HG03097 (cell line): ENCODE results near the gene F3.

Experiments
- ATAC-seq: cut with Tn5 transposase; IDR thresholded peaks from one replicate; pipeline ENCODE4 v1.9.1; 2021; ENCODE audit not compliant: unreplicated experiment, low FRiP score

Gene F3

DNA sequence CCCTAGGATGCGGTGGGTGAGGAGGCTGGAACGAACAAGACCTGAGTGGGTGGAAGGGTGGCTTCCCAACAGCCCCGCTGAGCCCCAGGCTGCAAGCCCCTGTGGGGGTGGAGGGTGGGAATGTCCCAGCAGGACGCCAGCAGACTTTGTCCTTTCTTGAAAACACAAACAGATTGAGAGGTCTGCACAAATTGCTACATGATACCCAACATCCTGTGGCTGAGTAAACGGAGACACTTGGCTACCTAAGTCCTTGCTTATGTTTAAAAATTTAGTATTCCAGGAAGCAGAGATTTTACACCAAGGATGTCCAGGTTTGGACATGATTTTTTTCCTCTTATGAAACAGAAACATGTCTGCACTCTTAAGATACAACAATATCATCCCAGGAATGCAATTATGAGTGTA, 11.8 kb upstream of the F3 start:
- ATAC-seq: no peak

GRCh38 chr1:94552071-94552586, 10.6 kb upstream of the F3 start:
- no peak for ATAC-seq

GRCh38 chr1:94551449-94551848, 9.9 kb upstream of the F3 start:
- ATAC-seq: no peak

DNA sequence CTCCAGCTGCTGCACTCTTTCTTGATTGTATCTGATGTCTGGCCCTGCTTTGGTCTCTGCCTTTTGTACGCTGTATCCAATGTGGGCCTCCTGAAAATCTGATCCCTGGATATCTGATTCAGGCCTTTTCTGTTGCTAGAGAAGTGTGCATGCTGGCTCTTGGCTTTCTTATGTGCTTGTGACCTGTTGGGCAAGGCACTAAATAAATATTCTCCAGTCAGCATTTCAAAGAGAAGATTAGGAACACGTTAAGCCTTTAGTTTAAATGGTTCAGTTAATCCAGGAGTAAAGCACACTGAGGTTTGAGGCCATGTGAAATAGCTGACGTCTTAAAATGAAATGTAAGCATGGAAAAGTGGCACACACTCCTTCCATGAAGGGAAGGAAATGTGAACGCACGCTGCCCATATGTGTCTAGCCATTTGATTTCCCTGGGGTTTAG, 9.3 kb upstream of the F3 start:
- no peak for ATAC-seq

DNA sequence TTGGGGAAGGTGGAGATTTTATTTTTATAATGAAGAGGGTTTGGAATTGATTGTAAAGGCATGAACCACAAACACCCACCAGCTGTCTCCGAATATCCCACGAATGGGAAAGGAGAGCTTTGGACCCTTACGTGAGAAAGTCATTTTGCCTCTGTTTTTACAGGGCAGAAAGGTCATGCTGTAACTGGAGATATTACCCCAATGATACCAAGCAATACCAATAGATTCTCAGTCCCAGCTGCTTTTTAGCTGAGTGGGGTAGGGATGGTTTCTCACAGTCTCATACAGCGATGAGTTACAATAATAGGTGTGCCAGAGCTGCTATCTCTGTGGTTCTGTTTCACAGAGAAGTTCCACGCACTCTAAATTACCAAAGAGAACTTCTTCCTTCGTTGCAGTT, 8.8 kb upstream of the F3 start:
- ATAC-seq: no peak

- no peak for ATAC-seq
Measured at GRCh38 chr1:94549706-94550105, 8.1 kb upstream of the F3 start.

DNA sequence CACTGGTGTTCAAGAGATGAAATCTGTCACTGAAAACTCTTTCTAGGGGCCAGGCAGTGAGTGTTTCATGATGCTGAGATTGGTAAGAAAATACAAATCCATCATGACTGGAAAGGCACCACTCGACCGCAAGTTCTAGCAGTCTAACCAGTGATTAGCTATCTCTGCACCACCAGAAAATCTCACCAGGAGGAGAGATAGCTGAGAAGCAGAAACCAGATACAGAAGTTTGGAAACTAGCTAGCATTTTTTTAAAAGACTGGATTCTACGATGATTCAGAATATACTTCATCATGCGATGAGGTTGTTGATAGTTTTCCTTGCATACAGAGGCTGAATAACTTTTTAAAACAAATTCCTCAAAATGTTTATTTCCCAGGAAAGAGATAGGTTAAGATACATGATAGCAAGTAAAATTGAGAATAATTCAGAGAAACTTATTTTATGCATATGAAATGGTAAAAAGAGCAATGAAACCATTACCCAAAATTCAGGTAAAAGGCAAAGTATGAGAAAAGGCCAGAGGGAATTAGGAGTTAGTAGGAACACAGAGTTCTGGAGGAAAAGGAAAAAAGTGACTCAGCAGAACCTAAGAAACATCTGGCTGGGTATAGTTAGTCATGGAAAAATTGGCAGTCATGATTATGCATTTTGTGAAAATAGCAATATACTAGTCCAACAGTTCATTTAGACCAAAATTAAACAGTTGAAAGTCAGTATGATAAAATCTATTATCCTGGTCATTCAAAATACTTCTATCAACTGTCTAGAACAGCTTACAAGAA, 3.3 kb upstream of the F3 start:
- no peak for ATAC-seq

GRCh38 chr1:94543893-94544635, 2.5 kb upstream of the F3 start:
- no peak for ATAC-seq

DNA sequence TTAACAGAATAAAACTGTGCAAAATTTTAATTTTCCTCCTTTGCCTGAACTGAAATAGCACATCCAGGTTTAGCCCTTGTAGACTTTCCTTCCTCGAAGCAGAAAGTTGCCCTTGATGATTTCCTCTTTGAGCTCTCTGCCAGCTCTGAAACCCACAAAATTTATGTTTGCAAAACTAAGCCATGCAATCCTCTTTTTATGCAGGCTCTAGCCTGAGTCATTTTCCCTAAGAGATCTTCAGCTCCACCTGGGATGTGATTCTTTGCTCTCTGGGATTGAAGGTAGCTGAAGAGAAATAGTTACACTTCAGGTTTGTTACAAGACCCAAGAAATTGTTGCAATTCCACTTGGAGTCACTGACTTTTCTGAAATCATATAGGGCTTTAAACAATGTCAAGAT, 1.4 kb upstream of the F3 start:
- no peak for ATAC-seq

DNA sequence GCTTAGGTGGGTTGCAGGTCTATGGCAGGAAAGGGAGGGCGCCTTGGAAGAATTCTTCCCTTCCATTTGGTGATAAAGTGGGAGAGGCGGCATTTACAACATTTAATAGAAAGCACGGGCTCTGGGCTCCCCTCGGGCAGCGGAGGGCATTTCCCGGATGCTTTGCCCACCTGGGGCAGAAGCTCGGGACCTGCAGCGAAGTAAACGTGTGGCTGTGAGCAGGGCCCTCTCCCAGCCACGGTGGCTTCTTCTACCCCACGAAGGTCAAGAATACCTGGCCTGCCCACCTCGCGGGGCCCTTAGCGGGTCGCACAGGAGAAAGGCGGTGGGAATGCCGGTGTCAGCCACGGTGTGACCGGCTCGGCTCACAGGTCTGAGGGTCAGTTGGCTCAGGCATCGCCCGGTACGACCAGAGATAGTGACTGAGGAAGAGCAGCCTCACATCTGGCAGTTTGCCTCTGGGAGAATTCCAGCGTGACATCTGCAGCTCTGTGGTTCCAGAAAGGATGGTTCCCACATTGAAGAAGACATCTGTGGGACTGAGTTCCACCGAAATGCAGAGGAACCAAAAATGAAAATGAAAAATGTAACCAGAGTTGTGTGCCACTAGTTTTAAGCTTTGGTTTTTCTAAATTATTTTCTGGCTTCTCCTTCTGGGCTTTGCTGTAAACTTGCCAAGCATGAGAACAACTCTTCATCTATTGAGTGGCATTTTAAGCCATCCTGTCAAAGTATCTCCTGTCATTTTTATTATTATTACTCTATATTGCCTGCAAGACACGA, 720 bp upstream of the F3 start:
- no peak for ATAC-seq

GRCh38 chr1:94540440-94541245, 916 bp downstream of the F3 start:
- no peak for ATAC-seq

DNA sequence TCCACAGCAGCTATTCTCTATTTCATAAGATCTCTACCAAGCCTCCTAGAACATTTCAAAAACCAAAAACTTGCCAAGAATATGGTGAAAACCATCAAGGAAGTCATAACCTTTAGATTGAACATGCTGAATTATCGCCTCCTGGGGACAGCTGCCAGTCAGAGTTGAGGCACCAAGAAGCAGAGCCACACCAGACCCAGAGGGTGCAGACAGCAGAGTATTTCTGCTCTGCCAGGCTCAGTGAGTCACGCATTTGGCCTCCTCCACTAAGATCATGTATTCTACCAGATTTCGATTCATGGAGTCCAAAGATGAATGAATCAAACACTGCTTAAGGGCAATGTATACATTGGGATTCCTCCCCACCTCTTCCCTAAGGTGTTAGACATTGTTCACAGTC, 2.1 kb downstream of the F3 start:
- ATAC-seq: no peak

DNA sequence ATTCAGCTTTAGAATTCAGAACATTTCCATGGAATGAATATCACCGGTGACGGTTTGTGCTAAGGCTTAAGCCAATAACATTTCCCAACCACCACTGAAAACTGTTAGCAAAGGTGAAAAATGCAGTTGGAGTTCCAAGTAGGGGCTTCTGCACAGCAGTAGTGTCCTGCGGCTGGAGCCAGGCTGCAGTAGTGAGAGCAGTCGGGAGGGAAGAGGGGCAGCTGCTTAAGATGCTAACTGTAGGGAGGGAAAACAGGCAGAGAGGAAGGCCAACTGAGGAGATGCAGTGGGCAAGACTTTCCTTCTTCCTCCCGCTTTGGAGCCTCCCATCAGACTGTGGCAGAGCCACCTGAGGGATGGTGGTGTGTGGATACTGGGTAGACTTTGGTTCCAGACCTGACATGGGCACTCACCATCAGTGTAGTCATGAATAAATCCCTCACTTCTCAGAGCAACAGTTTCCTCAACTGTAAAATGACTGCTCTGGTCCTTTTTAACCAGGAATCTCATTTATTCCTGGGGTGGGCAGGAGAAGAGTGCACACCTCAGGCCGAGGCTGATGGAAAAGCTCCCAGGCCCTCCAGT, 3.2 kb downstream of the F3 start:
- ATAC-seq: no peak

DNA sequence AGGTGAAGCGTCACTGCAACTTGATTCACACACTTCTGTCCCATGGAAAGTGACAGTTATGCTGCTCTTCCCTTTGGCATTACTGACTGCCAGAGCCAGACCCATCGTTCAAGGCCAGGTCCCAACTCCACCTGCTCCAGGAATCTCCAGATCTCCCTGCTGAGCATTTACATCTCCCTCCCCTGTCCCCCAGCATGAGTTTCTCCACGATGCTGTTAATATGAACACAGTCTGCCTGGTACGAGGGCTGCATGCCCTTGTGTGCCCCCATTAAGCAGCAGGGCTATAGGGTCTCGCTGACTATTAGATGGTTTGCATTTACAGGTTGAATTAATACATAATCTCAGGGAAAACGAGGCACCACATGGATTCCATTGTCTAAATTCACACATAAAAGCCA, 4.3 kb downstream of the F3 start:
- ATAC-seq: no peak

- ATAC-seq: no peak
Measured at GRCh38 chr1:94535879-94536278, 5.7 kb downstream of the F3 start.

DNA sequence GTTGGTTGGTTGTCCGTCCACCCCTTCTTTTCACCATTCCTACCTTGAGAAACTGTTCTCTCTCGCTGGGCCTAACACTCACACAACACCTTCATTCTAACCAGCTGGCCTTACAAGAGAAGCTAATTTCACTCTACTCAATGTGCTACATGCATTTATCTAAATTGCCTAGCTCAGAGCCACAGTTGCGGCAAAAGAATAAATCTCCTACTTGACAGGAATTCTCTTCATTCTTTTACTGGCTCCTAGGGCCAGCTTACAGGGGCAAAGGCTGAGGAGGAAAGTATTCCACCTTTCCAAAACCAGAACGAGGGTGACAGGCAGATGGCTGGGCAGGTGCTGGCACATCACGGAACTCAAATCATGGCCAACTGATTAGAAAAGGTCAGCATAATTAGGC, 6.5 kb downstream of the F3 start:
- ATAC-seq: no peak

DNA sequence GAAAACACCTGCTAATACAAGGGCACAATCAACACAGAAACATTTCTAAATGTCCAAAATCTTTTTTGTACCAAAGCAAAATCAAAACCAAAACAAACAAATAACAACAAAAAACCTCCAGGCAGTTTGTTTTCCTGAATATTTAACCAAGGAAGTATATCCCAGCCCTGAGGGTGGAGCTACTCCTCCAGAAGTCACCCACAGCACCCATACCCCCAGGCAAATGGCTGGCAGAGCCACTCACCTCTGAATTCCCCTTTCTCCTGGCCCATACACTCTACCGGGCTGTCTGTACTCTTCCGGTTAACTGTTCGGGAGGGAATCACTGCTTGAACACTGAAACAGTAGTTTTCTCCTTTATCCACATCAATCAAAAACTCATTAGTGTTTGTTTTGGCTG, 9.5 kb downstream of the F3 start:
- ATAC-seq: no peak

DNA sequence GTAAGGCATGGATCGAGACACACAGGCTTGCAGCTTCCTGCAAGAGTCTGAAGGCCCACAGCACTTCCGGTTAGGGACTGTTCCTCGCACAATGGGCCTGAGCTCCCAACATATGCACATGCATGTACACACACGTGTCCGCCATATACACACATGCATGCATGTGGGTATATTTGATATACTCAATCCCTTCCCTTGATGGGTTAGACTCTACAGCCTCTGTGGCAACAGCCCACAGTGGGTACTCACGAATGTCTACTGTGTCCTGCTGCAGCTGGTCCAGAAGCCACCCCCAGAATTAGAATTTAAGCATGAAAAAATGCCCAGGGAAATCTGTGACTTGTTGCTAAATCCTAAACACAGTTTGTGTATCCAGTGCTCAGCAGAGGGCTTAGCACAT, 9.9 kb downstream of the F3 start:
- no peak for ATAC-seq

GRCh38 chr1:94530373-94530878, 11.1 kb downstream of the F3 start:
- no peak for ATAC-seq

DNA sequence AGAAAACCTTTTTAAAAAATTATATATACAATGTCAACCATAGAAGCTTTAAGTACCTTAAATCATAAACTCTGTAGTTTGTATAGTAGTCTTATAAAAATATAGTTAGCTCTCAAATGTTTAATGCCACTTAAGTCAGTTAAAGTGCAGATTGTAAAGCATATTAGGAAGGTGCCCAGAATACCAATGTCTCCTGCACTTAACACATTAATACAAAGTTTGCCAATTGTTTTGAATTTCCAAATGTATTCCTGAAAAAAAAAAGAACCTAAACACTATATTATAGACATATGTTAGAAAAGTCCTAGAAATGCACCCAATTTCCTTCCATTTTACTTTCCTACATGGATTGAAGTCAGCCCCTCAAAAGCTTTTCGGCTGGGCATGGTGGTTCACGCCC, 12.1 kb downstream of the F3 start:
- no peak for ATAC-seq
